GM20000 (cell line): ENCODE measurements around the gene DHCR7.

ENCODE experiments used
- DNase-seq: peaks from one replicate; pipeline ENCODE4 v3.0.0; 2012; ENCODE audit warnings: low spot score
- TF ChIP-seq, protein P1 (sequence below): IDR thresholded peaks from 2 replicates; pipeline ENCODE4 v1.5.1; 2012; ENCODE audit warnings: mild to moderate bottlenecking, control low read depth; ENCODE audit errors: extremely low read depth, missing control alignments

Gene DHCR7

GRCh38 chr11:71404209-71404608, 44.0 kb downstream of the DHCR7 start:
- TF ChIP-seq, protein P1, sequence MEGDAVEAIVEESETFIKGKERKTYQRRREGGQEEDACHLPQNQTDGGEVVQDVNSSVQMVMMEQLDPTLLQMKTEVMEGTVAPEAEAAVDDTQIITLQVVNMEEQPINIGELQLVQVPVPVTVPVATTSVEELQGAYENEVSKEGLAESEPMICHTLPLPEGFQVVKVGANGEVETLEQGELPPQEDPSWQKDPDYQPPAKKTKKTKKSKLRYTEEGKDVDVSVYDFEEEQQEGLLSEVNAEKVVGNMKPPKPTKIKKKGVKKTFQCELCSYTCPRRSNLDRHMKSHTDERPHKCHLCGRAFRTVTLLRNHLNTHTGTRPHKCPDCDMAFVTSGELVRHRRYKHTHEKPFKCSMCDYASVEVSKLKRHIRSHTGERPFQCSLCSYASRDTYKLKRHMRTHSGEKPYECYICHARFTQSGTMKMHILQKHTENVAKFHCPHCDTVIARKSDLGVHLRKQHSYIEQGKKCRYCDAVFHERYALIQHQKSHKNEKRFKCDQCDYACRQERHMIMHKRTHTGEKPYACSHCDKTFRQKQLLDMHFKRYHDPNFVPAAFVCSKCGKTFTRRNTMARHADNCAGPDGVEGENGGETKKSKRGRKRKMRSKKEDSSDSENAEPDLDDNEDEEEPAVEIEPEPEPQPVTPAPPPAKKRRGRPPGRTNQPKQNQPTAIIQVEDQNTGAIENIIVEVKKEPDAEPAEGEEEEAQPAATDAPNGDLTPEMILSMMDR: no peak
- DNase-seq: no peak

- TF ChIP-seq, protein P1: no peak
- no peak for DNase-seq
Observed at GRCh38 chr11:71402878-71403277, 45.3 kb downstream of the DHCR7 start.

- TF ChIP-seq, protein P1: no peak
- no peak for DNase-seq
Observed at GRCh38 chr11:71400216-71400615, 48.0 kb downstream of the DHCR7 start.

DNA sequence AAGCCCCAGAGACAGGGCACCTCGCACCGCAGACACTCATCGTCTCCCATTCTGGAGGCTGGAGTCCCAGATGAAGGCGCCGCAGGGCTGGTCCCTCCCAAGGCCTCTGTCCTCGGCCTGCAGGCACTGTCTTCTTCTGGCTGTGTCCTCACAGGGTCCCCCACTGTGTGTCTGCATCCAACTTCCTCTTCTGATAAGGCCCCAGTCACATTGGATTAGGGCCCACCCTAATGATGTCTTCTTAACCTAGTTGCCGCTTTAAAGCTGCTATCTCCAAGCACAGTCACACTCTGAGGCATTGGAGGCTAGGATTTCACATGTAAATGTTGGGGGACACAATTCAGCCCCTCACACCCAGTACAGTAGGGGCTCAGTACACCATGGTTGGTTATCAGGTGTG, 48.9 kb downstream of the DHCR7 start:
- TF ChIP-seq, protein P1: no peak
- DNase-seq: no peak

DNA sequence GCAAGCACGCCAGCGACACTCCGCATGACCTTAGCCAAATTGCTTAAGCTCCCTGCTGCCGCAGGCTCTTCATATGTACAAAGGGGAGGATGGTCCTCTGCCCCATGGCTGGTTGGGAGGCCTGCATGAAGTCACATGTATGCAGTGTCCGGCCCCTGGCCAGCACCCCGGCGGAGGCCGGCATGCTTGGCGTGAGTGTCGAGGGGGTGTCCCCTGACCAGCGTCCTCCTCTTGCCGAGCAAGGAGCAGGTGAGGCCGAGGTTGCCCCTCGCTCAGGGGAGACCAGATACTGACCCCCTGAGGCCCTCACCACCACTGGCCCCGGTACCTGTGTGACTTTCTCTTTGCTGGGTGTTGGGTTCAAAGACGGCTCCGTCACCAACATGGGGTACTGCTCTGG, 50.2 kb downstream of the DHCR7 start:
- no peak for DNase-seq
- TF ChIP-seq, protein P1: no peak

- TF ChIP-seq, protein P1: no peak
Observed at GRCh38 chr11:71397331-71397860, 50.8 kb downstream of the DHCR7 start.

DNA sequence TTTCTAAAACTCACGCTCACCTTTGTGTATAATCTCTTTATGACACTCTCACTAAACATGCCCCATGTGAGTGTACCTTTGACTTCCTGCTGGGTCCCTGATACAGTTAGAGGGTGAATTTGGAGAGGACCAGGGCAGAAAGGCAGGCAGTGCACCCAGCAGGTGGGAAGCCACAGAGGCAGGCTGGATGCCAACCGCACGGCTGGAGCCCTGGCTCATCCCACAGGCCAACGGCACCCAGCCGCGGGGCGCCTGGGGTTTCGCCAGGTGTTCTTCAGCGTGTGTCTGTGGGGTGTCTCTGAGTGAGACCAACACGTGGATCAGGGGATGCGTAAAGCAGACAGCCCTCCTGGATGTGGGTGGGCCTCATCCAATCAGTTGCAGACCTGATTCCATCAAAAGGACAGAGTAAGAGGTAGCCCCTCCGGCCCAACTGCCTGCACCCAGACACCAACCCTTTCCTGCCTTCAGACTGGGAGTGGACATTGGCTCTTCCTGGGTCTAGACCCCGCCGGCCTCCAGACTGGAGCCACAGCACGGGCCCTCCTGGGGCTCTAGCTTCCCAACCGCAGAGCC, 51.6 kb downstream of the DHCR7 start:
- no peak for DNase-seq
- TF ChIP-seq, protein P1: no peak

More at GRCh38 chr11:71397331-71397860, 50.8 kb downstream of the DHCR7 start:
- DNase-seq: no peak
